Fibroblast of mammary gland (primary cell): ENCODE data around the gene DPH2.
A peak's percentile ranks its signal among the peaks of the same experiment; 100 is the strongest.

Experiments
- DNase-seq: peaks from one replicate; pipeline ENCODE4 v3.0.0-alpha.2; 2010; ENCODE audit warnings: low read depth
- H3K4me3 ChIP-seq: 2 replicates; pipeline ENCODE4 v1.5.1; 2011; ENCODE audit warnings: low read depth, mild to moderate bottlenecking, low read length, moderate library complexity; ENCODE audit not compliant: control insufficient read depth
- TF ChIP-seq, protein P1 (sequence below): conservative IDR thresholded peaks from 2 replicates; pipeline ENCODE4 v1.5.1; 2011; ENCODE audit warnings: low read depth, low read length, inconsistent platforms; ENCODE audit not compliant: control insufficient read depth, insufficient read depth

Gene DPH2

GRCh38 chr1:43968348-43968948 lies 1.4 kb upstream of the DPH2 start:
- no peak overlapping the region for H3K4me3 ChIP-seq
- TF ChIP-seq, protein P1, sequence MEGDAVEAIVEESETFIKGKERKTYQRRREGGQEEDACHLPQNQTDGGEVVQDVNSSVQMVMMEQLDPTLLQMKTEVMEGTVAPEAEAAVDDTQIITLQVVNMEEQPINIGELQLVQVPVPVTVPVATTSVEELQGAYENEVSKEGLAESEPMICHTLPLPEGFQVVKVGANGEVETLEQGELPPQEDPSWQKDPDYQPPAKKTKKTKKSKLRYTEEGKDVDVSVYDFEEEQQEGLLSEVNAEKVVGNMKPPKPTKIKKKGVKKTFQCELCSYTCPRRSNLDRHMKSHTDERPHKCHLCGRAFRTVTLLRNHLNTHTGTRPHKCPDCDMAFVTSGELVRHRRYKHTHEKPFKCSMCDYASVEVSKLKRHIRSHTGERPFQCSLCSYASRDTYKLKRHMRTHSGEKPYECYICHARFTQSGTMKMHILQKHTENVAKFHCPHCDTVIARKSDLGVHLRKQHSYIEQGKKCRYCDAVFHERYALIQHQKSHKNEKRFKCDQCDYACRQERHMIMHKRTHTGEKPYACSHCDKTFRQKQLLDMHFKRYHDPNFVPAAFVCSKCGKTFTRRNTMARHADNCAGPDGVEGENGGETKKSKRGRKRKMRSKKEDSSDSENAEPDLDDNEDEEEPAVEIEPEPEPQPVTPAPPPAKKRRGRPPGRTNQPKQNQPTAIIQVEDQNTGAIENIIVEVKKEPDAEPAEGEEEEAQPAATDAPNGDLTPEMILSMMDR = no peak
- DNase-seq = peak; percentile 46

GRCh38 chr1:43969416-43969745 lies 429 bp upstream of the DPH2 start:
- no peak for DNase-seq
- H3K4me3 ChIP-seq = peak overlapping the region; percentile 93
- TF ChIP-seq, protein P1 = no peak

DNA sequence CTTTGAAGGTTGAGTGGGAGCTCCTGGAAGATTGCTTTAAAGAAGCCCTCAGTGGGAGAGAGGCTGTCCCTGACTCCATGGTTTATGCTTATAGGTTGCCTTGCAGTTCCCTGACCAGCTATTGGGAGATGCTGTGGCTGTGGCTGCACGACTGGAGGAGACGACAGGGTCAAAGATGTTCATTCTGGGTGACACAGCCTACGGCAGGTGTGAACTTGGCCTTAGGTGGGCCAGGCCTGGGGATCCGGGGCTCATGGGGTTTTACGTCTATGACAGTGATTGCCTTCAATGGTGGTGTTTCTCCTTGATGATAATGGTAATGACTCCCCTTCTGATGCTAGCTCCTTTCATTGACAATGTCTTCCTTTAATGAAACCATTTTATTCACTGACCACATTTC lies 692 bp downstream of the DPH2 start:
- H3K4me3 ChIP-seq = peak overlapping the region; percentile 93
- TF ChIP-seq, protein P1 = no peak

GRCh38 chr1:43970911-43971310 lies 1.1 kb downstream of the DPH2 start:
- TF ChIP-seq, protein P1 = no peak
- H3K4me3 ChIP-seq = peak overlapping the region; percentile 93
- no peak for DNase-seq

More for the DNA sequence above, 692 bp downstream of the DPH2 start:
- no peak for DNase-seq

GRCh38 chr1:43971336-43971980 lies 1.6 kb downstream of the DPH2 start:
- no peak overlapping the region for H3K4me3 ChIP-seq
- no peak for DNase-seq
- TF ChIP-seq, protein P1 = no peak

- TF ChIP-seq, protein P1 = no peak
- H3K4me3 ChIP-seq = peak overlapping the region; percentile 85
- DNase-seq = peak; percentile 36
These were observed 4.2 kb downstream of the DPH2 start for GRCh38 chr1:43973981-43974442.
